ENCODE data around the gene DEAF1. TPM values are rescaled to one million over a fixed set of nuclear protein-coding genes. Genes with fewer than 3 reads are reported as not detected.

Gene DEAF1
- total and polyA plus RNA-seq, 8 donors = 12.3 to 111 (median 37.0) TPM

DNA sequence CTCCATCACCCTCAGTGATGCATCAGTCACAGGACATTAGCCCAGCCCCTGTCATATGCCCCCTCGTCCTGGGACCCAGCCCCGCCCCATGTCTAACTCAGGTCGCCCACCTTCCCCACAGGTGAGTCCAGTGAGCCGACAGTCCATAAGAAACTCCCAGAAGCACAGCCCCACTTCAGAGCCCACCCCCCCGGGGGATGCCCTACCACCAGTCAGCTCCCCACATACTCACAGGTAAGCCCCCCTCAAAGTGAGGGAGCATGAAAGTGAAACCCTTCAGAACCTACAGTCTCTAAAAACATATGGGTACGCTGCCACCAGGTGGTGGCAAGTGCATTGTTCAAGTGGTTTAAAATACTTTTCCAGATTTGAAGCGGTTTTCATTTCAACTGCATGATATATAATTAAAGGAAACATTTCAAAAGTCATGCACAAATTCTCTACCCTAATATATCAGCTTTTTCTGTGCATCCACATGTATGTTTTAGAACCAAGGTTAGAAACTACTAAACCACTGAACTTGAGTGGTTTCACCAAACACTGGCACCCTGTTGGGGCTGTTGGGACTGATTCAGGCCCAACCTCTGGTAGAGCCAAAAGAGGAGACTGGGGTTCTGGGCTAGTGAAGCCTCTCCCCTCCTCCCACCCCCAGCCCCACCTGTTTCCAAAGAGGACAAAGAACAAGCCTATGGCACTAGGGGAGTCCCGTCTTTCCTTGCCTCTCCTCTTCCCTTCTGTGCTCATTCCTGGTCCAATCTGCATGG is 28.3 kb upstream of the DEAF1 start:
- TF ChIP-seq POLR2AphosphoS5 (IDR thresholded peaks at IDR 0.05) (peak in 1 of 3 donors; percentile 31), EP300 (IDR thresholded peaks at IDR 0.05) (no peak)
- TF ChIP-seq, protein P1, sequence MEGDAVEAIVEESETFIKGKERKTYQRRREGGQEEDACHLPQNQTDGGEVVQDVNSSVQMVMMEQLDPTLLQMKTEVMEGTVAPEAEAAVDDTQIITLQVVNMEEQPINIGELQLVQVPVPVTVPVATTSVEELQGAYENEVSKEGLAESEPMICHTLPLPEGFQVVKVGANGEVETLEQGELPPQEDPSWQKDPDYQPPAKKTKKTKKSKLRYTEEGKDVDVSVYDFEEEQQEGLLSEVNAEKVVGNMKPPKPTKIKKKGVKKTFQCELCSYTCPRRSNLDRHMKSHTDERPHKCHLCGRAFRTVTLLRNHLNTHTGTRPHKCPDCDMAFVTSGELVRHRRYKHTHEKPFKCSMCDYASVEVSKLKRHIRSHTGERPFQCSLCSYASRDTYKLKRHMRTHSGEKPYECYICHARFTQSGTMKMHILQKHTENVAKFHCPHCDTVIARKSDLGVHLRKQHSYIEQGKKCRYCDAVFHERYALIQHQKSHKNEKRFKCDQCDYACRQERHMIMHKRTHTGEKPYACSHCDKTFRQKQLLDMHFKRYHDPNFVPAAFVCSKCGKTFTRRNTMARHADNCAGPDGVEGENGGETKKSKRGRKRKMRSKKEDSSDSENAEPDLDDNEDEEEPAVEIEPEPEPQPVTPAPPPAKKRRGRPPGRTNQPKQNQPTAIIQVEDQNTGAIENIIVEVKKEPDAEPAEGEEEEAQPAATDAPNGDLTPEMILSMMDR (IDR thresholded peaks at IDR 0.05) = peak in 5 of 7 experiments; percentile 38 to 69 (median 57)
- peaks cover 0 to 89% (median 51%) of the 10 kb centered on the region in 3 donors for H3K27me3 ChIP-seq
- intact Hi-C loops (cut with DNase I; ENCODE audit: low total_unique reads) = loop anchor here (10.0 kb wide), 1 partner anchor 59 kb away; no protein-coding TSS in a partner anchor
- H3K4me1 ChIP-seq = peaks cover 48 to 81% (median 60%) of the 10 kb centered on the region in 4 donors
- H3K36me3 ChIP-seq = peaks cover 3 to 34% (median 25%) of the 10 kb centered on the region in 4 donors
- H3K9me3 ChIP-seq = no peaks in the 10 kb centered on the region
- peak in 1 of 2 donors; percentile 86 for DNase-seq
- H3K4me3 ChIP-seq = no peak overlapping the region
- no peak overlapping the region for H3K27ac ChIP-seq
- 50 to 62% (median 55%) methylated on average over 5 to 8 of the region's 8 CpGs for WGBS, 5 donors

DNA sequence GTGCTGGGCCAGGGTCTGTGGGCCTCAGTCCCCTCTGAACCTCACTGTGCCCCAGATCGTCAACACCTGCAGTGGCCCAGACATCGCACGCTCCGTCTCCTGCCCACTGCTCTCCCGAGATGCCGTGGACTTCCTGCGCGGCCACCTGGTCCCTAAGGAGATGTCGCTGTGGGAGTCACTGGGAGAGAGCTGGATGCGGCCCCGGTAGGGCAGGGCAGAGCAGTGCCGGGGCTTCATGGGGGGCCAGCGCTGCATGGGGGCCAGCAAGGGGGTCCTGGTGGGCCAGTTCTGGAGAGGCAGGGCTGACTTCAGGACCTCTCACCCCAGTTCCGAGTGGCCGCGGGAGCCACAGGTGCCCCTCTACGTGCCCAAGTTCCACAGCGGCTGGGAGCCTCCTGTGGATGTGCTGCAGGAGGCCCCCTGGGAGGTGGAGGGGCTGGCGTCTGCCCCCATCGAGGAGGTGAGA is 27.4 kb upstream of the DEAF1 start:
- Histone ChIP-seq H3K4me1 (peaks cover 38 to 72% (median 51%) of the 10 kb centered on the region in 4 donors), H3K27me3 (peaks cover 0 to 82% (median 51%) of the 10 kb centered on the region in 3 donors), H3K36me3 (peaks cover 3 to 34% (median 25%) of the 10 kb centered on the region in 4 donors), H3K27ac (no peak overlapping the region), H3K4me3 (peak overlapping the region in 1 of 4 donors; percentile 27), H3K9me3 (no peaks in the 10 kb centered on the region)
- TF ChIP-seq EP300 (IDR thresholded peaks at IDR 0.05) (no peak), POLR2A (IDR thresholded peaks at IDR 0.05) (no peak), POLR2AphosphoS5 (IDR thresholded peaks at IDR 0.05) (no peak)
- TF ChIP-seq, protein P1 (IDR thresholded peaks at IDR 0.05) = no peak
- WGBS, 5 donors = 47 to 83% (median 75%) methylated on average over 3 to 20 of the region's 20 CpGs
- intact Hi-C loops (cut with DNase I; ENCODE audit: low total_unique reads) = loop anchor here (10.0 kb wide), 1 partner anchor 58 kb away; no protein-coding TSS in a partner anchor
- DNase-seq = peak in 1 of 2 donors; percentile 9

DNA sequence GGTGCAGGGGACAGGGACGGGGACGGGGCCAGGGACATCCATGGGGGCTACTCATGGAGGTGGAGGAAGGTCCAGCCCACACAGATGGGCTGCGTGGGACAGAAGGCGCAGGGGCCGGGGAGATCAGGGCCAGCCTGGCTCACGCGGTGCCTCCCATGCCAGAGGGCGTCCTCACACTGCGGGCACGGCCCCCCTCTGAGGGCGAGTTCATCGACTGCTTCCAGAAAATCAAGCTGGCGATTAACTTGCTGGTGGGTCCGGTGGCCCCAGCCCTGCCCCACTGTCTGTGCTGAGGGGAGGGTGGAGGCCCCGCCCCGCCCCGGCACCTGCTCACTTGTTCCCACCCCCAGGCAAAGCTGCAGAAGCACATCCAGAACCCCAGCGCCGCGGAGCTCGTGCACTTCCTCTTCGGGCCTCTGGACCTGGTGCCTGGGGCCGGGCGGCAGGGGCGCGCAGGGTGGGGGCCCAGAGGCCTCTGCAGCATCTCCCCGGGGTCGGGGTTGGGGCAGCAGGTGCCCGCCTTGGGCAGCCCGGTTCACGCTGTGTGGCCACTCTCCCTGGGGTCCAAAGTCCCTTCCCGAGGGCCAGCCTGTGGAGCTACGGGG is 26.8 kb upstream of the DEAF1 start:
- DNase-seq = peak in 1 of 2 donors; percentile 53
- Histone ChIP-seq H3K27me3 (peaks cover 0 to 78% (median 51%) of the 10 kb centered on the region in 3 donors), H3K4me3 (peak overlapping the region in 1 of 4 donors; percentile 27), H3K36me3 (peaks cover 3 to 34% (median 25%) of the 10 kb centered on the region in 4 donors), H3K9me3 (no peaks in the 10 kb centered on the region), H3K27ac (no peak overlapping the region), H3K4me1 (peaks cover 35 to 66% (median 46%) of the 10 kb centered on the region in 4 donors)
- intact Hi-C loops (cut with DNase I; ENCODE audit: low total_unique reads) = loop anchor here (10.0 kb wide), 1 partner anchor 57 kb away; no protein-coding TSS in a partner anchor
- WGBS, 5 donors = 30 to 61% (median 56%) methylated on average over 11 to 33 of the region's 33 CpGs
- TF ChIP-seq, protein P1 (IDR thresholded peaks at IDR 0.05) = no peak
- TF ChIP-seq POLR2AphosphoS5 (IDR thresholded peaks at IDR 0.05) = no peak
- TF ChIP-seq POLR2A (IDR thresholded peaks at IDR 0.05) = no peak

DNA sequence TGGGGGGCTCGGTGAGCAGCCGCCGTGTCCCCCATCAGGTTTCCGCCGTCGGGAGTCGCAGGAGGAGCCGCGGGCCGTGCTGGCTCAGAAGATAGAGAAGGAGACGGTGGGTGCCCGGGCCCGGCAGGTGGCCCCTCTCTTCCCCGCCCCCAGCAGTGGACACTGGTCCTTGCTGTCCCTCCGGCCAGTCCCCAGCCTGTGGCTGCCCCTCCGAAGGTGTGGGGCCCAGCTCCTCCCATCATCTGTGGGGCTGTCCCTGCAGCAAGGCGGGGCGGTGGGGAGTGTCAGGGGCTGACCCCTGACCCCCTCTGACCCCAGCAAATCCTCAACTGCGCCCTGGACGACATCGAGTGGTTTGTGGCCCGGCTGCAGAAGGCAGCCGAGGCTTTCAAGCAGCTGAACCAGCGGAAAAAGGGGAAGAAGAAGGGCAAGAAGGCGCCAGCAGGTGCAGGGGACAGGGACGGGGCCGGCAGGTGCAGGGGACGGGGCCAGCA is 26.3 kb upstream of the DEAF1 start:
- Histone ChIP-seq H3K4me3 (peak overlapping the region in 3 of 4 donors; percentile 27 to 41 (median 33)), H3K27ac (no peak overlapping the region), H3K4me1 (peaks cover 29 to 61% (median 40%) of the 10 kb centered on the region in 4 donors), H3K27me3 (peaks cover 0 to 72% (median 49%) of the 10 kb centered on the region in 3 donors), H3K9me3 (no peaks in the 10 kb centered on the region), H3K36me3 (peaks cover 3 to 34% (median 25%) of the 10 kb centered on the region in 4 donors)
- peak in 1 of 2 donors; percentile 12 for DNase-seq
- 51 to 80% (median 69%) methylated on average over 9 to 28 of the region's 28 CpGs for WGBS, 5 donors
- TF ChIP-seq POLR2A (IDR thresholded peaks at IDR 0.05) (no peak), EP300 (IDR thresholded peaks at IDR 0.05) (no peak), POLR2AphosphoS5 (IDR thresholded peaks at IDR 0.05) (no peak)
- TF ChIP-seq, protein P1 (IDR thresholded peaks at IDR 0.05) = no peak
- intact Hi-C loops (cut with DNase I; ENCODE audit: low total_unique reads) = loop anchor here (10.0 kb wide), 1 partner anchor 56 kb away; no protein-coding TSS in a partner anchor
